ENCODE data around the gene H2BW2. TPM values are rescaled to one million over a fixed set of nuclear protein-coding genes. Genes with fewer than 3 reads are reported as not detected.

The H2BW2 gene
- total RNA-seq (2022; extraction: Qiagen RNA extraction) = not detected in 5 replicates

DNA sequence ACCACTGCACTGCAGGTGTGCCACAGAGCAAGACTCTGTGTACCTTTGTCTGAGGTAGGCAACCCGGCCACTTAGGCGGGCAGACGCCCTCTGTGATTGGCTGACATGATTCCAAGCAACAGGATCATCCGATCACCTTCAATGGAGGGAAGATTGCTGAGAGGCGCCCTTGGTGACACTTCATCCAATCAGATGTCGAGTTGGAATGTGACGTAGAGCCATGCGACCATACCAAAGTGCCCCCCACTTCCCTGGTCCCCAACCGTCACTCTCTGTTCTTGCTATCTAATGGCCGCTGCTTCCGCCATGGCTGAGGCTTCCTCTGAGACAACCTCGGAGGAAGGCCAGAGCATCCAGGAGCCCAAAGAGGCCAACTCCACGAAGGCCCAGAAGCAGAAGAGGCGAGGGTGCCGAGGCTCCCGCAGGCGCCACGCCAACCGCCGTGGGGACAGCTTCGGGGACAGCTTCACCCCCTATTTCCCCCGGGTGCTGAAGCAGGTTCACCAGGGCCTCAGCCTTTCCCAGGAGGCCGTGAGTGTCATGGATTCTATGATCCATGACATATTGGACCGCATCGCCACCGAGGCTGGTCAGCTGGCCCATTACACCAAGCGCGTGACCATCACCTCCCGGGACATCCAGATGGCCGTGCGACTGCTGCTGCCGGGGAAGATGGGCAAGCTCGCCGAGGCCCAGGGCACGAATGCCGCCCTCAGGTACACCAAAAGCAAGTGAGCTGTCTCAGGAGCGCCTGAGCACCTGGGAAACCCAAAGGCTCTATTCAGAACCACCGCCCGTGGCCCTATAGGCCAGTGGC lies at the start of gene H2BW2:
Gene H2BW2 (plus strand): TSS at position 268 of the 817 bp plus-strand sequence. CDS start 39 bp downstream, at position 307.

DNA sequence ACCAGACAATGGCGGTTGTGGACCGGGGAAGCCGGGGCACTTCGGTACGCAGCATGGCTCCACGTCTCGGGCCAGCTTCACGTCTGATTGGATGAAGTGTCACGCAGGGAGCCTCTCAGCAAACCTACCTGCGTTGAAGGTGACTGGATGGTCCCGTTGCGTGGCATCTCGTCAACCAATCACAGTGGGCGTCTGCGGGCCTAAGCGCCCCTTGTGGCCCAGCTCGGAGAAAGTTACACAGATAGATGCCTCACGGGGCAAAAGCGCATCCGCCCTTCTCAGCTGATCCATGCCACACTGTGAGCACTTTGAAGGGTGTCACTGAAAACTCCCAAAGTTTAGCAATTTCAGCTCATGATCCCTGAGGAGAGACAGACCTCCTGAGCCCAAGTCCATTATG lies 26.1 kb upstream of the H2BW2 start, which contains the start of gene H2BW1:
Gene H2BW1 (minus strand): TSS at position 103 of the 400 bp plus-strand sequence. CDS start 132 bp downstream, outside the sequence.

GRCh38 chrX:104075778-104076445 lies 36.2 kb downstream of the H2BW2 start, which contains the start of gene TMSB15C:
TMSB15C (minus strand) TSS chrX:104076236.

Other genes starting within 250 kb of the H2BW2 start
- gene RAB9B, start 207.7 kb upstream of the H2BW2 start, total RNA-seq (2022; extraction: Qiagen RNA extraction) = 0.02 to 0.05 TPM (median 0.03 TPM) in 3 of 5 replicates, not detected in the others
- 5.0 to 6.3 TPM (median 5.8 TPM) in 5 replicates for gene TMSB15B, start 77.3 kb upstream of the H2BW2 start, total RNA-seq (2022; extraction: Qiagen RNA extraction)
- gene H2BW1, start 26.2 kb upstream of the H2BW2 start, total RNA-seq (2022; extraction: Qiagen RNA extraction) = not detected in 5 replicates
- 0.09 to 0.28 TPM (median 0.15 TPM) in 5 replicates for gene TMSB15C, start 36.3 kb downstream of the H2BW2 start, total RNA-seq (2022; extraction: Qiagen RNA extraction)
- gene ZCCHC18, start 72.6 kb downstream of the H2BW2 start, total RNA-seq (2022; extraction: Qiagen RNA extraction) = 0.07 to 0.35 TPM (median 0.10 TPM) in 5 replicates
- 3.5 to 4.4 TPM (median 3.9 TPM) in 5 replicates for gene SLC25A53, start 117.1 kb downstream of the H2BW2 start, total RNA-seq (2022; extraction: Qiagen RNA extraction)
- gene FAM199X, start 126.5 kb downstream of the H2BW2 start, total RNA-seq (2022; extraction: Qiagen RNA extraction) = 13.5 to 20.0 TPM (median 16.9 TPM) in 5 replicates
- 0.06 to 0.12 TPM in 2 of 5 replicates, not detected in the others for gene ESX1, start 215.0 kb downstream of the H2BW2 start, total RNA-seq (2022; extraction: Qiagen RNA extraction)

All from A549 treated with CORT108297 at 1 μM for 4 hours (cell line).